HepG2 (cell line): ENCODE measurements around the gene LIFR. TPM values are rescaled to one million over a fixed set of nuclear protein-coding genes. Genes with fewer than 3 reads are reported as not detected.

ENCODE experiments used
- BCLAF1 ChIP-seq: fragments of 450-650 bp; IDR thresholded peaks from 2 replicates; pipeline ENCODE4 v1.6.1; 2017; ENCODE audit warnings: mild to moderate bottlenecking
- CAMTA2 ChIP-seq: sonication (generic); formaldehyde crosslinking; IDR thresholded peaks from 2 replicates; pipeline ENCODE4 v1.4.0; 2020; ENCODE audit warnings: mild to moderate bottlenecking, missing genetic modification reagents, borderline replicate concordance
- DMAP1 ChIP-seq: IDR thresholded peaks from 2 replicates; pipeline ENCODE4 v1.6.1; 2016
- HES4 ChIP-seq: sonication (generic); formaldehyde crosslinking; IDR thresholded peaks from 2 replicates; pipeline ENCODE4 v1.9.0; 2021; ENCODE audit warnings: mild to moderate bottlenecking, missing genetic modification reagents, borderline replicate concordance
- HMGXB4 ChIP-seq, 2 experiments: sonication (generic) in 1 of 2; formaldehyde crosslinking in 1 of 2; IDR thresholded peaks; 2 replicates each; pipeline versions ENCODE4 v1.4.0 to v1.6.1; 2018 to 2020; ENCODE audit warnings: missing genetic modification reagents in 2 of 2, borderline replicate concordance in 1 of 2, low read depth in 1 of 2, mild to moderate bottlenecking in 1 of 2, missing biosample characterization in 1 of 2
- JUND ChIP-seq: sonication (generic); formaldehyde crosslinking; IDR thresholded peaks from 2 replicates; pipeline ENCODE4 v1.8.0; 2022; ENCODE audit warnings: mild to moderate bottlenecking, missing genetic modification reagents
- KLF9 ChIP-seq: IDR thresholded peaks from 2 replicates; pipeline ENCODE4 v1.6.1; 2016; ENCODE audit warnings: low read depth
- MED1 ChIP-seq: sonication (generic); formaldehyde crosslinking; IDR thresholded peaks from 2 replicates; pipeline ENCODE4 v1.4.0; 2020; ENCODE audit warnings: missing genetic modification reagents
- MEIS1 ChIP-seq: sonication (generic); formaldehyde crosslinking; IDR thresholded peaks from 2 replicates; pipeline ENCODE4 v1.9.0; 2021; ENCODE audit warnings: mild to moderate bottlenecking, missing genetic modification reagents, moderate library complexity, borderline replicate concordance
- POGK ChIP-seq: sonication (generic); formaldehyde crosslinking; conservative IDR thresholded peaks from 2 replicates; pipeline ENCODE4 v1.8.0; 2022; ENCODE audit warnings: mild to moderate bottlenecking, moderate library complexity, missing genetic modification reagents
- RBFOX2 ChIP-seq: fragments of 200-400 bp; formaldehyde crosslinking; IDR thresholded peaks from 2 replicates; pipeline ENCODE4 v1.6.1; 2017; ENCODE audit warnings: low read depth, mild to moderate bottlenecking, low read length
- TFDP2 ChIP-seq: sonication (generic); formaldehyde crosslinking; IDR thresholded peaks from 2 replicates; pipeline ENCODE4 v1.4.0; 2020; ENCODE audit warnings: missing genetic modification reagents
- ZBTB7B ChIP-seq: sonication (generic); formaldehyde crosslinking; IDR thresholded peaks from 2 replicates; pipeline ENCODE4 v1.4.0; 2020; ENCODE audit warnings: missing genetic modification reagents
- ZGPAT ChIP-seq: IDR thresholded peaks from 2 replicates; pipeline ENCODE4 v1.6.1; 2016; ENCODE audit warnings: mild to moderate bottlenecking
- ZNF350 ChIP-seq: sonication (generic); formaldehyde crosslinking; IDR thresholded peaks from 2 replicates; pipeline ENCODE4 v1.4.0; 2020; ENCODE audit warnings: mild to moderate bottlenecking, low read depth, missing genetic modification reagents, borderline replicate concordance
- ZNF382 ChIP-seq: sonication (generic); formaldehyde crosslinking; IDR thresholded peaks from 2 replicates; pipeline ENCODE4 v1.5.0; 2020; ENCODE audit warnings: missing genetic modification reagents, mild to moderate bottlenecking, borderline replicate concordance
- ZNF567 ChIP-seq: sonication (generic); formaldehyde crosslinking; IDR thresholded peaks from 2 replicates; pipeline ENCODE4 v1.8.1; 2023; ENCODE audit warnings: mild to moderate bottlenecking, missing genetic modification reagents, borderline replicate concordance
- polyA plus RNA-seq, 8 experiments: library from polyadenylated mRNA; depleted of rRNA in 3 of 8; stranded (reverse) in 7 of 8; unstranded in 1 of 8; fragments of >200 nt; fragmentation: Illumina TruSeq in 4 of 8; extraction: Trizol in 4 of 8; gene quantifications; 2 replicates each; pipeline versions ENCODE4 v1.2.1 to v1.2.3, GENCODE V29; 2011 to 2016; ENCODE audit warnings: low read depth in 4 of 8, missing spikeins in 1 of 8, mixed read lengths in 1 of 8; ENCODE audit not compliant: insufficient read depth in 1 of 8
- total RNA-seq, 5 experiments: library from RNA; depleted of rRNA; stranded (reverse); fragments of >200 nt; fragmentation: Illumina TruSeq; extraction: Trizol; gene quantifications; 2 replicates each; pipeline ENCODE4 v1.2.3, GENCODE V29; 2016; ENCODE audit warnings: low read depth in 1 of 5

Gene LIFR
- total and polyA plus RNA-seq, 2 of the 13 experiments (the other 11 are each of a cell fraction or from before 2014, with no cell fraction given): 6.3 to 25.2 TPM

- peak; percentile 69; the same call in 1 of the 2 replicates for TF ChIP-seq POGK
- no peak for TF ChIP-seq JUND (CRISPR knock-in tag)
- peak; percentile 64; the same call in 1 of the 2 replicates for TF ChIP-seq HES4
- TF ChIP-seq BCLAF1: no peak
- TF ChIP-seq ZGPAT: peak; percentile 74
- TF ChIP-seq ZNF567 (CRISPR knock-in tag): no peak
- TF ChIP-seq ZBTB7B (CRISPR knock-in tag): 0 out of 2 replicates have a peak, but pooled peaks have one; percentile 17
- 0 out of 2 replicates have a peak, but pooled peaks have one; percentile 12 for TF ChIP-seq MED1 (CRISPR knock-in tag)
- peak; percentile 68 to 70; a peak in 2 of 4 replicates for TF ChIP-seq HMGXB4 (CRISPR knock-in tag; IDR thresholded peaks at IDR 0.05; ENCODE audit: borderline replicate concordance in 1 of 2, low read depth in 1 of 2)
- TF ChIP-seq DMAP1 (CRISPR knock-in tag): peak; percentile 48; the same call in 1 of the 2 replicates
- peak; percentile 28; the same call in 1 of the 2 replicates for TF ChIP-seq TFDP2
- TF ChIP-seq ZNF350 (CRISPR knock-in tag): peak; percentile 82
- TF ChIP-seq MEIS1 (CRISPR knock-in tag): no peak
- no peak for TF ChIP-seq ZNF382 (CRISPR knock-in tag)
- TF ChIP-seq CAMTA2 (CRISPR knock-in tag): peak; percentile 36; the same call in 1 of the 2 replicates
- TF ChIP-seq RBFOX2: peak; percentile 84
- no peak for TF ChIP-seq KLF9 (CRISPR knock-in tag)
These were observed at the start of gene LIFR (continued) for GRCh38 chr5:38556599-38557307.
